ENCODE measurements around the gene ADCY7.

The ADCY7 gene

DNA sequence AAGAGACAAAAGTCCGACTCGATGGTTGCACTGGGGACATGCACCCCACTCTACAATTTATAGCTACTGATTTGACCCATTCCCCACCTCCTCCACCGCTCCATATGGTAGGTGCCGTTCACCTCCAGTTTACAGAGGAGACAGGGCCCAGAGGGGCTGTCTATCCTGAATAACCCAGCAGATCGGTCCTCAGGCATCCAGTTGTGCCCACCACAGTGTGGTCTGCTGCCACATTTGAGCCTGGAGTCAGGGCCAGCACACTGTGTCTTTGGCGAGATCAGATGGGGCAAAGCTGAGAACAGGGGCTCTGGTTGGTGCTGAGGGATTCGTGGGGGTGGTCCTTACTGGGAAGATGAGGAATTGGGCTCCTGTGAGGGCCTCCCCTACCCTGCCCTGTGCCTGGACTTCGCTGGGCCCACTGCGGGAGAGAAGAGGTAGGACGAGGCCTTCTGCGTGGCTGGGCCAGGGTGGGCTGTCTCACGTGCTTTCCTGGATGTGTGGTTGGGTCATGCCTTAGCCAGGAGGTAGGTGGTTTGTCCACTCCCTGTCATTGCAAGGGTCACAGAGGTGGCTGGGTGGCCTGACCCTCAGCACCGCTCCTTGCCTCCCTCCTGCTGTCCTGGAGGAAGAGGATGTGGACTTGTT lies 2.8 kb downstream of the ADCY7 start:
- DNase-seq = no peak

DNA sequence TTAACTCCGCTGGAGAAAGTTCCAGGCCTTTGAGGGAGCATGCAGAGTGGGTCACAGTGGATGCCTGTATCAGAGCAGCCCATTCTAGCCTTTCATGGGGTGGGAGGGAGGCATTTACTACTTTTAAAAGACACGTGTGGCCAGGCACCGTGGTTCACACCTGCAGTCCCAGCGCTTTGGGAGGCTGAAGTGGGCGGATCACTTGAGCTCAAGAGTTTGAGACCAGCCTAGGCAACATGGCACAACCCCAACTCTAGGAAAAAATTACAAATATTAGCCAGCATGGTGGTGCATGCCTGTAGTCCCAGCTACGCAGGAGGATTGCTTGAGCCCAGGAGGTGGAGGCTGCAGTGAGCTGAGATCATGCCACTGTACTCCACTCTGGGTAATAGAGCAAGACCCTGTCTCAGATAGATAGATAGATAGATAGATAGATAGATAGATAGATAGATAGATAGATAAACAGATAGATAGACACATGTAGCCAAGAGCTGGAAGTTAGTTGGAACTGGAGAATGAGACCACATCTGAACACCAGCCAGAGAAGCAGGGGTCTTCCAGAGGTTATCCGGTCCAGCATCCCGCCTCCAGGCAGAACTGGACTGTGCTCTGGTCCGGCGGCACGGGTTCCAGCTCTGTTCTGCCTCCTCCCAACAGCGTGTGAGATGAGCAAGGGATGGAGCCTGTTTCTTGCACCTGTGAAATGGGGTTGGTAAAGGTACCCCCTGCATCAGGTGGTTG lies 3.6 kb downstream of the ADCY7 start:
- no peak for DNase-seq

DNA sequence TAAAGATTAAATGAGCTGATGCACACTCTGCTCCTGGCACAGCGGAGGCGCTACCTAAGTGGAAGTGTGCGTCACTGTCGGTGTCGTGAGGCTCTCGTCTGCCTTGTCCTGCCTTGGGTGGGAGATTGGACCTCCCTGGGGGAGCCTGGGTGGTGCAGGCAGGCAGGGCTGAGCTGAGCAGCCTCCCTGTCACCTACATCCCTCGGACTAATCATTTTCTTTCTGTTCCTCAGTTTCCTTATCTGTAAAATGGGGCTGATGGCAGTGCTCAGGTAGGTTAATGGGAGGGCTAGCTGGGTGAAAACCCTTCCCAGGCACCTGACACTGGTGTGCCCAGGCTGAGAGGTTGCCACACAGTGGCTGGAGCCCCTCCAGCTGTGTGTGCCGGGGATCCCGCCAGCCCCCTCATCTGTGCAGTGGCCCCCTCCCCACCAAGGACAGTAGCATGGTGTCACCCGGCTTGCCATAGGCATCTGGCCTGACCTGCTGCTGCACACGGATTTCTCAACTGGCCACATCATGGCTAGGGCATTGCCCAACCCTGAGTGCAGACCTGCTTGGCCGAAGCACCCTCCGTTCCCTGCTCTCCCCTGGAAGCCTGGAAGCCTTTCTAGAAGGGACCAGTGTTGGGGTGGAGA lies 4.3 kb downstream of the ADCY7 start:
- DNase-seq = no peak

DNA sequence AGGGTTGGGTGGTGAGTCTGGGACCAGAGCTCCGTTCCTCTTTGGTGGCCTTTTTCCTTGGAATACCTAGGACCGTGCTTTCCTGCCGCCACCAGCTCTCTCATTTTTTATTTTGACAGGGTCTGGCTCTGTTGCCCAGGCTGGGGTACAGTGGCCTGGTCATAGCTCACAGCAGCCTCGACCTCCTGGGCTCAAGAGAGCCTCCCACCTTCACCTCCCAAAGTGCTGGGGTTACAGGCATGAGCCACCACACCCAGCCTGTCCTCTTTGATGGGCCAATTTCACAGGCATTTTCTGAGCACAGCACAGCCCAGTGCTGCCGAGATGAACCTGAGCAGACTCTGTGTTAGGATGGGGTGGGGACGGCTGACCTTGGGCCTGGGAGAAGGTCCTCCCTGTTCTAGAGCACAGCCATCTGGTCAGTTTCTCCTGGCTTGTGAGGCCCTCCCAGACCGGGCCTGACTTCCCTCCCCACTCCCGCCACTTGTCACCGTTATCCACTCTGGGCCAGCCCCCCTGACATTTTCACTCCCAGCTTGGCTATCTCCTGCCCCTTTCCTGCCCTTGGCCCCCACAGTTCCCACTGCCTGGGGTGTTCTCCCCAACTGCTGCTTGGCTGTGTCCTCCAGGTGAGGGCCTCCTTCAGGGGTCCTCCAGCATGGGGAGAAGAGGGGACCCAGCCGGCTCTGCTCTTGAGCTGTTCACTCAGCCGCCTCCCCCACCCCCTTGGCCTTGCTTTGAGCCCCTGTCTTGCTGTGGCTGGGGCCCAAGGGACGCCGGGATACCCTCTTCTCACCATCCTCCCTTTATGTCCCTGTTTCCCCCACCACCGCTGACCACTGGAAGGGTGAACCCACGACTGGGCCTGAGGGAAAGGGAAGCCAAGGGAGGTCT lies 5.0 kb downstream of the ADCY7 start:
- no peak for DNase-seq

GRCh38 chr16:50272111-50272571 lies 5.8 kb downstream of the ADCY7 start:
- no peak for DNase-seq

DNA sequence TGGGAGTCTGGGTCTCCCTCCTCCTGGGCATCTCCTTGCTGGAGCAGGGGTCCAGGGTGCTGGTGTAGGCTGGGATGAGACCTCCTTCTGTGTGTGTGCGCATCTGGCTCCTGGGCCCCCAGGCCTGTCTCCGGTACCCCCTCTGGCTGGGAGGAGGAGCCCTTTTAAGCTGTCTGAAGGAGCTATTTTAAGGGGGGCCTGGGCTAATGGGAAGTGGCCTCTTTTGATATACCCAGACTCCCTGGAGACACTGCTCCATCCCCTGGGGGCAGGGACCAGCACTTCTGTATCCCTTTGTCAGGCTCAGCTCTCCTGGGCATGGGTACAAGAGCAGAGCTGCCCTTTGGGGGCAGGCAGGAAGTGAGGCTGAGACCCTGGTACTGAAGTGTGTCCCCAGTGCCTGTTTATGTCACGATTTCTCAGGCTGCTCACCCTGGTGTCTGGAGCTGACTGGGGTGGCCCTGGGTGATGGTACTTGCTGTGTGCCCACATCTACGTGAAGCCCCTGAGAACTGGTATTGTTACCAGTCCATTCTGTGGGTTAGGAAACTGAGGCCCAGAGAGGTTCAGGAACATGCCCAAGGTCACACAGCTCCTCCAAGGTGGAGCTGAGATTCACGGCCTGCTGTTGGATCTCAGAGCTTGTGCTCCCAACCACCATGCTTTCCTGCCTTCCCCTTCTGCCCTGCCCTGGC lies 6.5 kb downstream of the ADCY7 start:
- no peak for DNase-seq

DNA sequence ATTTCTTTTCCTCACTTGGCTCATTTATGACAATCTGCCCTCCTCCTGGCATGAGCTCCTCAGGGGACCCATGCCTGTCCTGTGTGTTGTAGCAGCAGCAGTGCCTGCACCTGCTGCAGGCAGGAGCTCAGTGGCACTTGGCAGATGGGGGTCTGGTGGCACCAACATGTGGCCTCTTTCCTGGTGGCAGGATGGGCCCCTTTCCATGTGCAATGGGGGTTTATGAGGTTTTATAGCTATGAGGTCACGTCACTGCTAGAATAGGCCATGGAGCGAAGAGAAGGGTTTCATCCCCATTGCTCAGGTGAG lies 7.0 kb downstream of the ADCY7 start:
- DNase-seq = no peak

DNA sequence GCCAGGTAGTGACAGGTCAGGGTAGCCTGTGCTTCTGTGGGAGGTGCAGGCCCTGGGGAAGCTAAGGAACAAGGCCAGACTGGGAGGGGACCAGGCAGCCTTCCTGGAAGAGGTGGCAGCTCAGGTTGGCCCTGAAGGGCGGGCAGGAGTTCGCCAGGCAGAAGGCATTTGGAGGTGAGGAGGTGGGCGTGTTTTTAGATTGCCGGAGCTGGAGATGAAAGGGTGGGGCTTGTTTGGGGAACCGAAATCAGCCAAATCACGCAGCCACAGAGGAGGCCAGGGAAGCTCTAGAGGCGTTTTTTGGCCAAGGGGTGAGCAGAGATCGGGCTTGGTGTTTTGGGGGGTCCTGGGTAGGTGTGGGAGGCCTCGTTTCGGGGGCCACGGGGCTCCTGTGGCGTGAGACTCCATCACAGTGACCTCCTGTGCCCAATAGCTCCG lies 7.6 kb downstream of the ADCY7 start:
- peak; percentile 45 to 68 for DNase-seq

- peak in 1 of 2 donors; percentile 60 for DNase-seq
Observed at GRCh38 chr16:50274326-50275097, 8.2 kb downstream of the ADCY7 start.

- DNase-seq = no peak
Observed at GRCh38 chr16:50275098-50275415, 8.7 kb downstream of the ADCY7 start.

DNA sequence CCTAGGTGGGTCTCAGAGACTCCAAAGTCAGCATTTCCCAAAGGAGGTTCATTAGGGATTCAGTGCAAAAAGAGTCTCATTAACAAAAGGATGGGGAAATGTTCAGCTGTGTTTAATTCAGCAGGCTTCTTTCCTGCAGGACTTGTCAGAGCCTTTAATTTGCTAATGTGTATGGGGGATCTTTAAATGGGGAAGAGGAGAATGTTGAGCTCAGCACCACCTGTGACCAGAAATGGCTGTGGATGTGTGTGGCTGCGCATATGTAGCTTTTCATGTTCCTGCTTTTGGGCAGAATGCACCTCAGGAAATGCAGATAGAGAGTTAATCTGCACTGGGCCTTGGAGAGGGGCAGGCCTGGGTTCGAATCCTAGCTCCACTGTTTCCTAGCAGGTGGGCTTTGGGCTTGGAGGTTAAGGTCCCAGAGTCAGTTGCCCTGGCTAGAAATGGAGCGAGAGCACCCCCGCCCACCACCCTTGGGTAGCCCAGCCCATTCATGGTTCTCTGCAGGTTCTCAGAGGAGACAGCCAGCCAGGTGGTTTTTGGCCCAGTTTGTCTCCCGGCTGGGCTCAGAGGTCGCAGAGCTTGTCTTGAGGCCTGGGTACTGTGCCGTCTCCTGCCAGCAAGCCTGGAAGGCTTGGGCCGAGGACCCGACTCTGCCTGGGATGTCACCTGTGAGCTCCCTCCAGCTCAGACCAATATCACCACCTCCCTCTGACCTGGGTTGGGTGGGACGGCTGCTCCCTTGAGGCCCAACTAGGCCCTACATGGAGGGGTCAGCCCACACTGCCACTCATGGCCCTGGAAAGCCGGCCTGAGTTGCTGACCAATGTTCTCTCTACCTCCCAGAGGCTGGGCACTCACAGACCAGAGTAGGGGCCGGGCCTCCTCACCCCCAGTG lies 9.3 kb downstream of the ADCY7 start:
- no peak for DNase-seq

DNA sequence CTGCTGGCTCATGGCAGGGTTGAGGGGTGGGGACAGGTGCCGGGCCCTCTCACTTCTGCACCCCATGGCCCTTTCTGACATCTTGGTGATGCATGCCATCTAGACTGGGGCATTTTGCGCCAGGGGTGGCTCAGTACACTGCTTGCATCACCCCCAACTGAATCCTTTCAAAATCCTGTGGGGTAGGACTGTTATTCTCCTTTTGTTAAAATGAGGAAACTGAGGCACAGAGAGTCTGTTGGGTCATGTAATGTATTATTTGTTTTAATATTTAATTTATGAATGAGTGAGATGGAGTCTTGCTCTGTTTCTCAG lies 9.9 kb downstream of the ADCY7 start:
- DNase-seq = no peak

DNA sequence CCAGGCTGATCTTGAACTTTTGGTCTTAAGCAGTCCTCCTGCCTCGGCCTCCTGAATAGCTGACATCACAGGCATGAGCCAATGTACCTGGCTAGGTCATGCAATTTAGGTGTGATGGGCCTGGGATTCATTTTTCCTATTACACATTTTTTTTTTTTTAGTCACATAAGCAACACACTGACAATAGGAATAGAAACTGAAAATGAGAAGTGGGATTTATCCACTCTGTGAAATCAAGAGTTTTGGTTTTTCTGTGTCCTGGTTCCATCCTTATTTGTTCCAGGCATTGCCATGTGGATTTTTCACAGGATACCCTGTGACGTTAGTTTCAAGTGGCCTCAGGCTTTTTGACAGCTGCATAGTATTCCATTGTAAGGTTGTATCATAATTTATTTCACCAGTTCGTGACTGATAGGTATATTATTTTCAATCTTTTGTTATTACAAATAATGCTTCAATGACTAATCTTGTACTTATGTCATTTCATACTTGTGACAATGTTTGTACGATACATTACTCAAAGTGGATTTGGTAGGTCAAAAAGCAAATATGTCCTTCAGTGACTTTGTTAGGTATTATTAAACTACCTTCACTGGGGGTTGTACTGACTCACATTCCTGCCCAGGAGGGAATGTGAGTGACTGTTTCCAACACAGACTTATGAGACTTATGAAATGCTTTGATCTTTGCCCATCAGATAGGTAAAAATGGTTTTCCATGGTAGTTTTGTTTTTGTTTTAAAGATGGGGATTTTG lies 10.6 kb downstream of the ADCY7 start:
- no peak for DNase-seq

- no peak for DNase-seq
Observed at GRCh38 chr16:50278251-50278650, 11.9 kb downstream of the ADCY7 start.

GRCh38 chr16:50279504-50279865 lies 13.1 kb downstream of the ADCY7 start:
- no peak for DNase-seq

- DNase-seq = no peak
Observed at GRCh38 chr16:50280932-50281331, 14.6 kb downstream of the ADCY7 start.

GRCh38 chr16:50281391-50282009 lies 15.1 kb downstream of the ADCY7 start:
- DNase-seq = no peak

DNA sequence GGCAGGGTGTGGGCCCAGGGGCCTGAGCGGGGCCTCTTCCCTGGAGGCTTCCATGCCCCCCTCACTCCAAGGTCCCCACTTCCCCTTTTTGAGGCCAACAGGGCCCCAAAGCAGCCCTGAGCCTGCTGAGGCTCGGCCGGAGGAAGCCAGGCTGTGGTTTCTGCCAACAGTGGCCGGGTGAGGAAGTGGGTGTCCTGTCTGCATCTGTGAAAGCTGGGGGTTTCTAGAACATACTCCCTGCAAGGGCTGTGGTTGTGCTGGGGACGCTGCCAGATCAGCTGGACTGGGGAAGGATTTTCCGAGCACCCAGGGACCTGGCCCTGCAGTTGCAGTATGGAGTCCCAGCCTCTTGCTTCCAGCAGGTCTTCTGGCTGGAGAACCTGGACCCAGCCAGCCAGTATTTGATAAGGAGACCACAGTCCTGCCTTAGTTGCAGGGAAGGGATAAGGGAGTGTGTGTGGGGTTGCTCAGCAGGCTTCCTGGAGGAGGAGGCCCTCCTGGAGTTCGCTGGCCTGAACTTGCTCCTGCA lies 15.7 kb downstream of the ADCY7 start:
- DNase-seq = peak; percentile 50 to 97

DNA sequence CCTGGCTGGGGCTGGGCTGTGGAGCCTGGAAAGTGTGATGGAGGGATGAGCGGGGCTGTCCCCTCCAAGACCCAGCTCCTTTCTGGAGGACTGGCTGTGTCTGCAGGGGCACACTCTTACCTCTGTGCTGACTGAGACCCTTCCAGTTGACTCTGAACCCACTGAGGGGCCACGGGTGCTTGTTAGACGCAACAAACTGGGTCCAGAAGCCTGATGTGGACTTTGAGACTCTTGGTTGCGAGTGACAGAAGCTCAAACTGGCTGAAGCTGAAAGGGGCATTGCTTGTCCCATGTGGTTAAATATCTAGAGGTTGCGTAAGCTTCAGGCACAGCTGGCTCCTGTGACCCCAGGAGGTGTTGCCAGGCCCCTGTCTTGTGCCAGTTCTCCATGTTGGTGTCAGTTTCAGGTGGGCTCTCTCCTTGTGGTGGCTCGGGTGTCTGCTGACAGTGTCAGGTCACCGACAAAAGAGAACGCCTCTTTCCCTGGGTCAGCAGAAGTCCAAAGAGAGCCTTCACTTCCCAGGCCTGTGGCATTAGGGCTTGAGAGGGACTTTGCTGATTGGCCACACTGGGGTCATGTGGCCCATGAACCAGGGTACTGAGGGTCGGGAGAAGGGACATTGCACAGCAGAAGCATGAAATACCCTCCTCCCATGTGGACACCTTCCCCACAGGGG lies 16.7 kb downstream of the ADCY7 start:
- no peak for DNase-seq

Measured in bone marrow (tissue), 2 donors.